SK-N-MC (cell line): Measurements from ENCODE around the gene CD276.

ENCODE experiments used
- EZH2 ChIP-seq: fragments of 200-600 bp; sonication (generic); IDR thresholded peaks from one replicate; pipeline ENCODE4 v1.6.1; 2017; ENCODE audit warnings: antibody characterized with exemption
- FOXP2 ChIP-seq: optimal IDR thresholded peaks from 2 replicates; pipeline ENCODE3; 2011; ENCODE audit warnings: mild to moderate bottlenecking, moderate library complexity; ENCODE audit not compliant: insufficient read depth; ENCODE audit errors: extremely low read length, control extremely low read depth
- POLR2AphosphoS5 ChIP-seq: IDR thresholded peaks from 2 replicates; pipeline ENCODE4 v1.6.1; 2012; ENCODE audit warnings: mild to moderate bottlenecking, low read depth, low read length, borderline replicate concordance

DNA sequence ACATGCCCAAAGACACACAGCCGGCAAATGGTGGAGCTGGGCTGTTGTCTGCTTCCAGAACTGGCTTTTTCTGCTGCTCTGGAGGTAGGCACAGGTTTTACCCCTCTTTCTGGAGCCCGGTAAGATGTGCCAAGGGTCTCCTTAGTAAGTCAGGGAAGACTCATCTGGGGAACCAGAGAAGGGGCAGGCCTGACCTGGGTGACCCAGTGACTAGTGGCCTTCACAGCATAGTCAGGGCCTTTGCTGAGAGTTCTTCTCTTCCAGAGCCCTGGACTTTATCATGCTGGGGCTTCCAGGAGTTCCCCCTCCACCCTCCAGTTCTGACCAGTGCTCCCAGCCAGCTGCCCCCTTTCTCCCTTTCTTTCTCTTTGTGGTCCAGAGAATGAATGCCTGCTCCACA, 3.2 kb downstream of the CD276 start:
- TF ChIP-seq POLR2AphosphoS5 (no peak), EZH2 (no peak), FOXP2 (no peak)
